IMR-90 (cell line): ENCODE measurements around the gene SBF1.

Source experiments
- CTCF ChIP-seq: conservative IDR thresholded peaks from 2 replicates; pipeline ENCODE4 v1.5.1; 2012; ENCODE audit warnings: mild to moderate bottlenecking, low read depth, low read length, improper control_type of control experiment
- ELK1 ChIP-seq: fragments of 150-350 bp; IDR thresholded peaks from 2 replicates; pipeline ENCODE4 v1.6.1; 2016; ENCODE audit warnings: low read depth, mild to moderate bottlenecking, low read length, moderate library complexity, borderline replicate concordance
- MAZ ChIP-seq: IDR thresholded peaks from 2 replicates; pipeline ENCODE4 v1.6.1; 2012; ENCODE audit warnings: low read depth, mild to moderate bottlenecking, low read length, improper control_type of control experiment, moderate library complexity, borderline replicate concordance
- MXI1 ChIP-seq: IDR thresholded peaks from 2 replicates; pipeline ENCODE4 v1.6.1; 2012; ENCODE audit warnings: low read depth, mild to moderate bottlenecking, low read length, moderate library complexity, borderline replicate concordance
- NFE2L2 ChIP-seq: fragments of 150-350 bp; IDR thresholded peaks from 2 replicates; pipeline ENCODE4 v1.6.1; 2016; ENCODE audit warnings: low read depth, mild to moderate bottlenecking, low read length
- RAD21 ChIP-seq: IDR thresholded peaks from 2 replicates; pipeline ENCODE4 v1.6.1; 2012; ENCODE audit warnings: low read length, improper control_type of control experiment

- TF ChIP-seq CTCF: no peak
- no peak for TF ChIP-seq RAD21
- TF ChIP-seq MXI1: no peak
- no peak for TF ChIP-seq NFE2L2
- no peak for TF ChIP-seq ELK1
- TF ChIP-seq MAZ: no peak
These were observed 49.5 kb downstream of the SBF1 start for GRCh38 chr22:50425179-50425916.
